B cell (primary cell): ENCODE measurements around the gene GJC3.

Experiments used
- EZH2 ChIP-seq: IDR thresholded peaks from 2 replicates; pipeline ENCODE4 v1.6.1; 2012; ENCODE audit warnings: borderline replicate concordance, low read depth, mild to moderate bottlenecking, moderate library complexity, low read length; ENCODE audit not compliant: insufficient read depth, poor library complexity, severe bottlenecking
- TF ChIP-seq, protein P1 (sequence below): fragments of 200-600 bp; IDR thresholded peaks from one replicate; pipeline ENCODE4 v1.8.0; 2022; ENCODE audit warnings: antibody characterized with exemption, mild to moderate bottlenecking

DNA sequence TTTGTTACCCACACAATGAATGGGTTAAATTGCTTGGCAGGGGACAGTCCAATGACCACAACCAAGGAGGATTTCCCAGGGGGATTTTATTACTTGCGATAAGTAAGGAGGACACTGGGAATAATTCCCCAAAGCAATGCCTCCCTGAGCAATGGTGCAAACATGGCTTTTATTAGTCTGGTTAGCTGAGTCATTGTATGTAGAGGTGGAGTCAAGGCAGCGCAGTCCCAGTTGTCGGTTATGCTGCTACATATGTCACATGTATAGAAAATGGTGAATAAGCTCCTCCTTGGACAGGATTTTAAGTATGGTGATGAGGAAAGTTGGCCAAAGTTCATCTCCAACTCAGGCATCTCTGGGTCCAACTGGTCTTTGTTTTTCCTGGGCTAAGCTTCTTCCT is 6.2 kb downstream of the GJC3 start:
- TF ChIP-seq, protein P1, sequence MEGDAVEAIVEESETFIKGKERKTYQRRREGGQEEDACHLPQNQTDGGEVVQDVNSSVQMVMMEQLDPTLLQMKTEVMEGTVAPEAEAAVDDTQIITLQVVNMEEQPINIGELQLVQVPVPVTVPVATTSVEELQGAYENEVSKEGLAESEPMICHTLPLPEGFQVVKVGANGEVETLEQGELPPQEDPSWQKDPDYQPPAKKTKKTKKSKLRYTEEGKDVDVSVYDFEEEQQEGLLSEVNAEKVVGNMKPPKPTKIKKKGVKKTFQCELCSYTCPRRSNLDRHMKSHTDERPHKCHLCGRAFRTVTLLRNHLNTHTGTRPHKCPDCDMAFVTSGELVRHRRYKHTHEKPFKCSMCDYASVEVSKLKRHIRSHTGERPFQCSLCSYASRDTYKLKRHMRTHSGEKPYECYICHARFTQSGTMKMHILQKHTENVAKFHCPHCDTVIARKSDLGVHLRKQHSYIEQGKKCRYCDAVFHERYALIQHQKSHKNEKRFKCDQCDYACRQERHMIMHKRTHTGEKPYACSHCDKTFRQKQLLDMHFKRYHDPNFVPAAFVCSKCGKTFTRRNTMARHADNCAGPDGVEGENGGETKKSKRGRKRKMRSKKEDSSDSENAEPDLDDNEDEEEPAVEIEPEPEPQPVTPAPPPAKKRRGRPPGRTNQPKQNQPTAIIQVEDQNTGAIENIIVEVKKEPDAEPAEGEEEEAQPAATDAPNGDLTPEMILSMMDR = no peak
- TF ChIP-seq EZH2 = no peak
